Aorta (tissue), 5 donors: Measurements from ENCODE around the gene HSD17B7. TPM values are rescaled to one million over a fixed set of nuclear protein-coding genes. Genes with fewer than 3 reads are reported as not detected.
"Not testable (repeated sequence)": the region's sequence is repeated elsewhere in the genome, so short reads cannot be mapped to it uniquely, and the experiment has no call there.

Source experiments
- ATAC-seq: fragments of 200-7000 bp; cut with Tn5 transposase; one replicate; pipeline ENCODE4 v1.9.1; 2022; ENCODE audit warnings: moderate library complexity; ENCODE audit not compliant: low FRiP score
- DNase-seq, 2 donors: peaks; one replicate each; pipeline ENCODE4 v3.0.0-alpha.2; 2020
- H3K27ac ChIP-seq, 2 donors: one replicate each; pipeline ENCODE4 v1.5.1; 2013; ENCODE audit warnings: low read length in 2 of 2, mild to moderate bottlenecking in 2 of 2, moderate library complexity in 2 of 2, control low read depth in 1 of 2, inconsistent platforms in 1 of 2, low read depth in 1 of 2
- H3K27me3 ChIP-seq, 2 donors: one replicate each; pipeline ENCODE4 v1.6.1; 2013; ENCODE audit warnings: control low read depth in 1 of 2, low read length in 1 of 2, mild to moderate bottlenecking in 1 of 2, moderate library complexity in 1 of 2; ENCODE audit not compliant: insufficient read depth in 2 of 2, control insufficient read depth in 1 of 2
- H3K36me3 ChIP-seq, 2 donors: one replicate each; pipeline ENCODE4 v1.6.1; 2013; ENCODE audit warnings: control low read depth in 1 of 2, low read length in 1 of 2, mild to moderate bottlenecking in 1 of 2; ENCODE audit not compliant: insufficient read depth in 2 of 2, control insufficient read depth in 1 of 2
- H3K4me1 ChIP-seq, 2 donors: one replicate each; pipeline ENCODE4 v1.6.1; 2013; ENCODE audit warnings: low read length in 2 of 2, control low read depth in 1 of 2, mild to moderate bottlenecking in 1 of 2, moderate library complexity in 1 of 2; ENCODE audit not compliant: insufficient read depth in 2 of 2, control insufficient read depth in 1 of 2
- H3K4me3 ChIP-seq, 2 donors: one replicate each; pipeline ENCODE4 v1.5.1; 2013; ENCODE audit warnings: low read length in 2 of 2, control low read depth in 1 of 2, mild to moderate bottlenecking in 1 of 2
- H3K9me3 ChIP-seq: one replicate; pipeline ENCODE4 v1.6.1; 2013; ENCODE audit warnings: mild to moderate bottlenecking, low read length; ENCODE audit not compliant: control insufficient read depth
- WGBS, 2 donors: extraction: QIAGEN DNeasy Blood & Tissue Kit; methylation state at CpG; one replicate each; pipeline ENCODE4 v1.1.7; 2013; 5-methylcytosine and 5-hydroxymethylcytosine counted together
- intact Hi-C, 2 donors: fragments of 100-400 bp; cut with DNase I; formaldehyde crosslinking; loops; one replicate each; pipeline versions ENCODE4 v1.14.2 to v1.15.0; 2022
- polyA plus RNA-seq, 2 donors: library from polyadenylated mRNA; stranded (reverse); fragments of 200-250 nt; gene quantifications; one replicate each; pipeline ENCODE4 v1.2.3, GENCODE V29; 2013
- total RNA-seq, 2 donors: library from RNA; stranded (reverse); fragmentation: NEBNext Ultra II Directional; extraction: Animal tissue kit (Norgen Biotek cat#: 25700); gene quantifications; one replicate each; pipeline ENCODE4 v1.2.1, GENCODE V29; 2021
- donor health status: healthy with polysubstance abuse.
- donor health status: Bipolar disorder and iron deficiency.
- donor health status: DM: no; HTN: no; CAD: no.
- donor health status: DM: no; HTN: no; CAD: no.
- donor health status: DM: yes; HTN: yes; CAD: no.

The HSD17B7 gene
- total and polyA plus RNA-seq, 4 donors, result 3.6 to 15.4 (median 13.9) TPM

DNA sequence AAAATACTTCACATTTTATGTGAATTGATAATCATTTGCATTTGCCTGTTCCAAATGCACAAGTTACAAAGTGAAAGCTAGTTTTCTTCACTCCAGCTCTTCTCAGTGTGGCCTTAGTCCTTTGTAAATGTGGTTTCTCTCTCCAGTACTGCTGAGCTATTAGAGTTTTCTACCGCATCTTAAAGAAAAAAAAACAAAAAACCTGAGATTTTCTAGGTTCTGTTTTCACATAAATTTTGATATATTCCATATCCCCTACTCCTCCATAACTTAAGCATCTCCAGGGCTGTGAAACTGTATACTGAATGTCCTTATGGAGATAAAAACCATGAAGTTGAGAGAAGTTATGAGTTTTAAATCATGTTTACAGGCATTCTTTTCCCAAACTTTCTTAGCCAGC lies 3.8 kb downstream of the HSD17B7 start:
- H3K27me3 ChIP-seq, H3K4me3 ChIP-seq, H3K27ac ChIP-seq, intact Hi-C loops, H3K9me3 ChIP-seq, DNase-seq, ATAC-seq, H3K4me1 ChIP-seq, H3K36me3 ChIP-seq: not testable (repeated sequence)
- 94 to 95% methylated on average over 1 of the region's 1 CpG for WGBS, 2 donors

DNA sequence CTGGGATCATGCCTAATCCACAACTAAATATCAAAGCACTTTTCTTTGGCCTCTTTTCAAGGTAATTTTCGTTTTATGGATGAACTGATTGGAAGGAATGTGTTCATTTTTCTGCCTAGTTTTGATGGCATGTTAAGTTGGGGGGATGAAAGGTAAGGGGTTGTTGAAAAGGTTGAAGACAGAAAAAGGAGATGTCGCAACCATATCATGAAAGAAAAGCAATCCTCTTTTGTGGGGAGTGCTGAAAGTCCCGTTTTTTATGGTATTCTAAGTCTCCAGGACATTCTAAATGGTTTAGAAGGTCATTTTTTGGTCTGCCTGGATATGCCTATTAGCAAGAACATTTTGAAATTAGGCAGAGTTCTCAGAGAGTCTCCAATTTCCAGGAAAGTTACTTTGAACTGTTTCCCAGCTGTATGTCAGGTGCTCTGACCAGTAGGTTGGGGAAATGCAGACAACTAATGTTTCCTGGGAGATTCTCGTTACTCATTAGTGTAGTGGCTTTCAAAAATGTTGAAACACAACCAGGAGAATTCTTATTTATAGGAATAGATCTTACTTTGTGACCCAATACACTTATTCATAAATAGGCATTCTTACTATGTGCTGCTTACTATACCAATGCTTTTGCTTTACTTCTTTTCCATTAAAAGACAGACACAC lies 6.2 kb downstream of the HSD17B7 start:
- H3K27ac ChIP-seq, H3K36me3 ChIP-seq, ATAC-seq, H3K9me3 ChIP-seq, H3K4me1 ChIP-seq, H3K27me3 ChIP-seq, H3K4me3 ChIP-seq, intact Hi-C loops, DNase-seq: not testable (repeated sequence)
- 60 to 72% methylated on average over 4 of the region's 4 CpGs for WGBS, 2 donors

DNA sequence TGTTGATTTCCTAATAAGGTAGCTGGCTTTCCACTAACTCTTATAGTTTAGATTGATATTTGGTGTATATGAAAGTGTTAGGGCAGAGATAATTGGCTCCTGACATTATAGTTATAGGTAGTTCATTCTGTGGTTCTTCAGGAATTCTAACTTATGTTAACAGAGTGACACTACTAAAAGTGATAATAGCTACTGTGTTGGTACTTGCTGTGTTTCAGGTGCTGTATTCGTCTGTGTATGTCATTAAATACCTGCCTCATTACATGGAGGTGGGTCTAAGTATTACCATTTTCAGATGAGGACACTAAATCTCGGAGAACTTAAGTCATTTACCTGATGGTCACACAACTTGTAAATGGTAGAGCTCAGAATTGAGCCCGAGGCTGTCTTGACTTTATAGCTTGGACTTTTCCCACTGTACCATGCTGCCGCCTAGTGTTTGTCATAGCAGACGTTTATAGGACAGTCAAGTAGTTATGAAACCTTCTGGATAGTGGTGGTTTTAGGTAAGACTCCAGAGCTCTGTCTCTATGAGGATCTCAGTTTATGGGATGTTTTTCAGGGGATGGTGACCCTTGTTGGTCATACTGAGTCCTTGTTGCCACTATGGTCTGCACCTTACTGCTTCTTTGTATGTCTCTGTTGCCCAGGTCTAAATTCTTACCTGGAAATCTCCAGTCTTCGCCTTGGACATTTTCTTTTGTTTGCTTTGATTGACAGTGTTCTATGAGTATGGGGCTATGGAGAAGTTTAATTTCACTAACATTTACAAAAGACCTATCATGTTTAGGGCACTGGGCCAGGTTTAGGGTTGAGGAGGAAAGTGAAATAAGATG lies 9.7 kb downstream of the HSD17B7 start:
- H3K27me3 ChIP-seq, H3K9me3 ChIP-seq, H3K36me3 ChIP-seq, H3K27ac ChIP-seq, H3K4me1 ChIP-seq, H3K4me3 ChIP-seq: not testable (repeated sequence)
- 36 to 39% methylated on average over 6 of the region's 6 CpGs for WGBS, 2 donors
- peak in 1 of 2 donors; percentile 62 for DNase-seq
- peak; percentile 90 for ATAC-seq
- intact Hi-C loops, result loop anchor here (5.0 kb wide), 1 partner anchor 188 kb away; no protein-coding TSS in a partner anchor

DNA sequence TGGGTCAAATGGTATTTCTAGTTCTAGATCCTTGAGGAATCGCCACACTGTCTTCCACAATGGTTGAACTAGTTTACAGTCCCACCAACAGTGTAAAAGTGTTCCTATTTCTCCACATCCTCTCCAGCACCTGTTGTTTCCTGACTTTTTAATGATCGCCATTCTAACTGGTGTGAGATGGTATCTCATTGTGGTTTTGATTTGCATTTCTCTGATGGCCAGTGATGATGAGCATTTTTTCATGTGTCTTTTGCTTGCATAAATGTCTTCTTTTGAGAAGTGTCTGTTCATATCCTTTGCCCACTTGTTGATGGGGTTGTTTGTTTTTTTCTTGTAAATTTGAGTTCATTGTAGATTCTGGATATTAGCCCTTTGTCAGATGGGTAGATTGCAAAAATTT lies 17.0 kb downstream of the HSD17B7 start:
- H3K4me1 ChIP-seq, intact Hi-C loops, H3K27ac ChIP-seq, H3K4me3 ChIP-seq, H3K27me3 ChIP-seq, H3K9me3 ChIP-seq, ATAC-seq, H3K36me3 ChIP-seq, DNase-seq: not testable (repeated sequence)
- 90% methylated on average over 1 of the region's 2 CpGs; no CpG with 5 or more reads in 1 of the 2 donors for WGBS, 2 donors

DNA sequence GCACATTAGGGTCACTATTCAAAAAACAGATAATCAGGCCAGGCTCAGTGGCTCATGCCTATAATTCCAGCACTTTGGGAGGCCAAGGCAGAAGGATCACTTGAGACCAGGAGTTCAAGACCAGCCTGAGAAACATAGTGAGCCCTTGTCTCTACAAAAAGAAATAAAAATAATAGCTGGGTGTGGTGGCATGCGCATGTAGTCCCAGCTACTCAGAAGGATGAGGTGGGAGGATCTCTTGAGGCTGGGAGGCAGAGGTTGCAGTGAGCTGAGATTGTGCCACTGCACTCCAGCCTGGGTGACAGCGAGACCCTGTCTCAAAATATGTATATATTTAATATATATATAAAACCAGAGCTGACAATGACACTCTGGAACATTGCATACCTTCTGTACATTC lies 21.9 kb downstream of the HSD17B7 start:
- ATAC-seq, DNase-seq, H3K27me3 ChIP-seq, H3K27ac ChIP-seq, H3K36me3 ChIP-seq, H3K4me1 ChIP-seq, H3K4me3 ChIP-seq, H3K9me3 ChIP-seq, intact Hi-C loops: not testable (repeated sequence)
- 96 to 100% methylated on average over 2 of the region's 2 CpGs for WGBS, 2 donors

DNA sequence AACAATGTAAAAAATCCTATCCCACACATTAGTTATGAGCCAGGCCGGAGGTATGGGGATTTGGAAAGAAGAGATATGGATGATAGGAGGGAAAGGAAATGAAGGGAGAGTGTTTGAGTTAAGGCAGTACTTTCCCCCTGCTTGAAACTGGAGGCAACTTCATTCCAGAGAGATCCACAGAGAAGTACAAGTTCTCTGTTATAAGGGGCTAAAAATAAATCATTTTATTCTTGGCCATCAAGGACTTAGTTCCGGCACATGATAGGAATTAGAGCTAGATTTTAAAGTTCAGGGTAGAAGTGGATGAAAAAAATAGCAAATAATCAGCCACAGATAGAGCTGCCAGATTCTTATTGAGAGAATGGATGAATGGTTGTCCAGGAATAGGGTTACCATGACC lies 27.6 kb downstream of the HSD17B7 start:
- H3K4me1 ChIP-seq, H3K36me3 ChIP-seq, H3K27ac ChIP-seq, H3K27me3 ChIP-seq, H3K4me3 ChIP-seq, DNase-seq, intact Hi-C loops, ATAC-seq, H3K9me3 ChIP-seq: not testable (repeated sequence)
- 38 to 51% methylated on average over 2 of the region's 2 CpGs for WGBS, 2 donors

DNA sequence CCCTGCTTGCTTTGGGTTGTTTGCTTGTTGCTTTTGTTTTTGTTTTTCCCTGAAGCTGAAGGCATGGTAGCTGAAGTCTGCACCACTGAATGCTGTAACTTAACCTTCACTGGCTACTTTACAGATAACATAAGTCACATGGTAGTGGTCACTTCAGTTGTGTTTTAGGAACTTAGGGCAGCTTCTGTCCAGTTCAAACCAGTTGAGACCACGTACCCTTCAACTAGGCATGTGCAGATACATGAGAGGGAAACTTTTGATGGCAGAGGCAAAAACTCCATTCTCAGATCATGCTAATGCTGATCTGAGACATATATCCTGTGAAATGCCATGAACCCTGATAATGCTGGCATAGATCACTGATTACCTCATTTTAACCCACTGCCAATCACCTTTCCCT lies 28.2 kb downstream of the HSD17B7 start:
- WGBS, 2 donors, result 97% methylated on average over 1 of the region's 1 CpG
- intact Hi-C loops, H3K4me1 ChIP-seq, H3K9me3 ChIP-seq, ATAC-seq, H3K36me3 ChIP-seq, DNase-seq, H3K4me3 ChIP-seq, H3K27me3 ChIP-seq, H3K27ac ChIP-seq: not testable (repeated sequence)

DNA sequence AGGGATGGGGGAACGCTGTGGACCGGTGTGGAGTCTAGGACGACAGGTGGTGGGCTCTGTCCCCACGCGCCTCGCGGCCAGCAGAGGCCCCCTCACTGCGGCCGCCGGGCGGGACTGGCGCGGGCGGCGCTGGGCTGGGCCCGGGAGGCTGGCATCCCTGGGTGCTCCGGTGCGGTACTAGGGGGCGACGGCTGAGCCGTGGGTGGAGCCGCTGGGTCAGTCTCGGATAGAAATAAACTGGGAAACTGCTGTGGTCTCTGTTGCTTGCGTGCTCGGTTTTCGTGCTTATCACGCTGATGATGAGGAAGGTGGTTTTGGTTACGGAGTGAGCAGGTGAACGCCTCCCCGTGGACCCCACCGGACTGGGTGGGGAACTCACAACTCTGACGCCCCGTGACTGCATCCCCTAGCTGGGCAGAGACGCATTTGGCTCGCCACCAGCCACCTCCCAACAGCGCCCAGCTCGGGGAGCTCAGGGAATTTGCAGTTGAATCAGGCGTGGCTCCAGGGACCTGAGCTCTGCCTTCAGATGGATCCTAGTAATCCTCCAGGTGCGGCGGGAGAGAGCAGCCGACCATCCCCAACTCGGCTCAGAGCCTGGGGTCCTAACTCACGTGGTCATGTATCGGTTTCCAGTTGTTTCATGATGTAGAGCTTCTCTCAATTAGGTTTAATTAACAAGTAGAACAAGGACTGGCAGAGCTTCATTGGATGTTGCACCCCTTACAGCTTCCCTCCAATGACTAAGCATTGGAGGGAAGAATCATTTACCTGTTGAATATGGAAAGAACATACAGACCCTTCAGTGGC lies 32.1 kb downstream of the HSD17B7 start:
- no peaks in the 10 kb centered on the region for H3K4me1 ChIP-seq
- DNase-seq (peak; percentile 47 to 76), ATAC-seq (no peak)
- no peak overlapping the region for H3K27ac ChIP-seq
- H3K4me3 ChIP-seq, result peak overlapping the region; percentile 12 to 28
- H3K36me3 ChIP-seq, result no peaks in the 10 kb centered on the region
- H3K9me3 ChIP-seq, result no peaks in the 10 kb centered on the region
- intact Hi-C loops, result no loop called here
- H3K27me3 ChIP-seq, result no peaks in the 10 kb centered on the region
- 4% methylated on average over 44 of the region's 44 CpGs for WGBS, 2 donors
